Measurements from ENCODE around the gene GAK. TPM values are rescaled to one million over a fixed set of nuclear protein-coding genes. Genes with fewer than 3 reads are reported as not detected.

Gene GAK
- polyA plus RNA-seq, 1 experiment: 17.0 TPM

DNA sequence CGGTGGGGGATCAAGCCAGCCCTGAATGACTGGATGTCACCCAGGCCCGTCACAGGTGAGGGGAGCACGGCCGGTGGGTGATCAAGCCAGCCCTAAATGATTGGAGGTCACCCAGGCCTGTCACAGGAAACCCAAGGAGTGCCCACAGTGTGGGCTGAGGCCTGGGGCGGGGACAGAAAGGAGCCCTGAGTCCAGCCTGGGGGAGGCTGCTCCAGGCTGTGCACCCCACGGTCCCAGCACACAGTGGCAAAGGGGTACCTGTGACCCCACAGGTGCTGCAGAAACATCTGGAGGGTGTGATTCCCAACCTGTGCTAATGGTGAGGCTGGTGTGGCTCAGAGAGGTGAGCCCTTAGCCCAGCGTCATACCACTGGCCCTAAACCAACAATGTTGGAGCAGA lies 100.0 kb downstream of the GAK start:
- peaks cover 43% of the 10 kb centered on the region for H3K9me3 ChIP-seq (ENCODE audit: control insufficient read depth, insufficient read depth, low read length)
- POLR2A ChIA-PET: no interaction called here
- CTCF ChIA-PET: no interaction called here
- DNase-seq (ENCODE audit: low read depth, low spot score): no peak
- no peak overlapping the region for H3K4me3 ChIP-seq (ENCODE audit: low read depth, low read length)
- no peak for TF ChIP-seq CTCF (IDR thresholded peaks at IDR 0.05; ENCODE audit: low read depth, low read length)
- H3K27me3 ChIP-seq (ENCODE audit: control insufficient read depth, insufficient read depth, low read length): peaks cover 57% of the 10 kb centered on the region
- H3K27ac ChIP-seq (ENCODE audit: low read depth, low read length): no peak overlapping the region

GRCh38 chr4:831483-831805 lies 100.7 kb downstream of the GAK start:
- no peak overlapping the region for H3K27ac ChIP-seq (ENCODE audit: low read depth, low read length)
- H3K9me3 ChIP-seq (ENCODE audit: control insufficient read depth, insufficient read depth, low read length): peaks cover 36% of the 10 kb centered on the region
- ChIA-PET POLR2A (no interaction called here), CTCF (no interaction called here)
- no peak for TF ChIP-seq CTCF (IDR thresholded peaks at IDR 0.05; ENCODE audit: low read depth, low read length)
- H3K27me3 ChIP-seq (ENCODE audit: control insufficient read depth, insufficient read depth, low read length): peaks cover 63% of the 10 kb centered on the region
- H3K4me3 ChIP-seq (ENCODE audit: low read depth, low read length): no peak overlapping the region
- DNase-seq (ENCODE audit: low read depth, low spot score): no peak

- Histone ChIP-seq H3K4me3 (ENCODE audit: low read depth, low read length) (no peak overlapping the region), H3K9me3 (ENCODE audit: control insufficient read depth, insufficient read depth, low read length) (peaks cover 30% of the 10 kb centered on the region), H3K27ac (ENCODE audit: low read depth, low read length) (no peak overlapping the region), H3K27me3 (ENCODE audit: control insufficient read depth, insufficient read depth, low read length) (peaks cover 63% of the 10 kb centered on the region)
- no peak for DNase-seq (ENCODE audit: low read depth, low spot score)
- no peak for TF ChIP-seq CTCF (IDR thresholded peaks at IDR 0.05; ENCODE audit: low read depth, low read length)
- CTCF ChIA-PET: interaction anchor here (0.6 kb wide), 1 partner anchor 141 kb away, joined by 3 read pairs; no protein-coding TSS in a partner anchor
- POLR2A ChIA-PET: no interaction called here
These were observed 101.3 kb downstream of the GAK start for GRCh38 chr4:830601-831482.

DNA sequence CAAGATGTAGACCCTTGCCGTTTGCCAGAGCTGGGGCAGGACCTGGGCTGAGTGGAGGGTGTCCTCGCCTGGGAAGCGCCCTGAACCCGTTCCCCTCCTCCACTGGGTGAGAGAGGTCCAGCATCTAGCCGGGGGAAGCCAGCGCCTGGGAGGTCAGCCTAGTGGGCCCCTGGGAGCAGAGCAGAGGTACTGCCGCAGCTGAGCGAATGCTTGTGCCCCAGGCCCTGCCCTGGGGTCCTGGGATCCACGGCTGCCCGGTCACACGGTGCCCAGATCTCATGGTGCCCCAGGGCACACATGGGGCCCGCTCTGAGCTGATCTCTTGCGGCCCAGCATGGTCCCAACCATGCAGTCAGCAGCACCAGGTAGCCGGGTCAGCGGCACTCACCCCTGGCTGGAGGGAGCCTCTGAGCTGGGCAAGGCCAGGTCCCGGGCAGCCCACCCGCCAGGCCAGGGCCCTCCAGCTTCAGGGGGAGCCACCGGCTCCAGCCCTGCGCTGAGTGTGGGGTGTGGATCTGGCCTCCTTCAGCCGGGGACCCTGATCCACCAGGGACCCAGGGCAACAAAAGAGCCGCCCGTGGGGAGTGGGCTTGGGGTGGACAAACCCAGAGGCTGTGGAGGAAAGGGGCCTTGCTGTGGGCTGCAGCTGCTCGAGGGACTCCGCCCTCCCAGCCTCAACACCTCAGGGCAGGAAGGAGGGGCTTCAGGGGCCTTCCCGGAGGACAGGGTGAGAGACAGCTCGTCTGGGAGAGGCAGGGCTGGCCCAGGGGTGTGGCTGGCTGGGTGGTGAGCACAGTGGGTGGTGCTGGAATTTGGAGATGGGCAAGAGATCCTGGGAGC lies 102.1 kb downstream of the GAK start:
- DNase-seq (ENCODE audit: low read depth, low spot score): no peak
- ChIA-PET POLR2A (no interaction called here), CTCF (interaction anchor here (0.6 kb wide), 1 partner anchor 140 kb away, joined by 3 read pairs; no protein-coding TSS in a partner anchor)
- Histone ChIP-seq H3K27ac (ENCODE audit: low read depth, low read length) (no peak overlapping the region), H3K27me3 (ENCODE audit: control insufficient read depth, insufficient read depth, low read length) (peaks cover 67% of the 10 kb centered on the region), H3K9me3 (ENCODE audit: control insufficient read depth, insufficient read depth, low read length) (peaks cover 22% of the 10 kb centered on the region), H3K4me3 (ENCODE audit: low read depth, low read length) (no peak overlapping the region)
- TF ChIP-seq CTCF (IDR thresholded peaks at IDR 0.05; ENCODE audit: low read depth, low read length): no peak

DNA sequence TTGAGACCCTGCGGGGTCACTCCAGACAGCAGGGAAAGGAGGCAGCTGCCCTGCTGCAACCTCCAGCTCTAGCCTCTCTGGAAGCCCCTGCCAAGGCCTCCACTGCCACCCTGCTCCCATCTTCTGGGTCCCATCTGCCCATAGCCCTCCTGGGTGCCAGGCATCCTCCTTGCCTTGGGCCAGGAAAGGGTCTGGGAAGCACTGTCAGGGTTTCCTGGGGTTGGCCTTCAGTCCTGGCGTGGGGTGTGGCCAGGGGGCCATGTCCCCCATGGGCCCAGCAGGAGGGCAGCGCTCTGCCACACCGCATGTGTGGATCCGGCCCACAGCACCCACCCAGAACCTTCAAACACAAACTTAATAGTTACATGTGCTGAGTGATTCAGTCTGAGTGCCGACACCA lies 102.8 kb downstream of the GAK start:
- TF ChIP-seq CTCF (IDR thresholded peaks at IDR 0.05; ENCODE audit: low read depth, low read length): no peak
- CTCF ChIA-PET: interaction anchor here (0.6 kb wide), 1 partner anchor 347 kb away, joined by 4 read pairs; no protein-coding TSS in a partner anchor
- POLR2A ChIA-PET: no interaction called here

More for the DNA sequence above, 102.8 kb downstream of the GAK start:
- DNase-seq (ENCODE audit: low read depth, low spot score): no peak
- no peak overlapping the region for H3K4me3 ChIP-seq (ENCODE audit: low read depth, low read length)
- peaks cover 22% of the 10 kb centered on the region for H3K9me3 ChIP-seq (ENCODE audit: control insufficient read depth, insufficient read depth, low read length)
- H3K27me3 ChIP-seq (ENCODE audit: control insufficient read depth, insufficient read depth, low read length): peaks cover 74% of the 10 kb centered on the region
- no peak overlapping the region for H3K27ac ChIP-seq (ENCODE audit: low read depth, low read length)
